CD8-positive, alpha-beta memory T cell (primary cell): ENCODE measurements around the gene ARHGAP9. TPM values are rescaled to one million over a fixed set of nuclear protein-coding genes. Genes with fewer than 3 reads are reported as not detected.
"Not testable (repeated sequence)": the region's sequence is repeated elsewhere in the genome, so short reads cannot be mapped to it uniquely, and the experiment has no call there.

Experiments
- CTCF ChIA-PET: fragments of 350-600 bp; sonication (Branson Sonifier 250); formaldehyde crosslinking; loops from one replicate; lab custom pipeline; 2021; ENCODE audit warnings: antibody characterized with exemption; lab: Charles Lee
- POLR2A ChIA-PET: fragments of 350-600 bp; sonication (Branson Sonifier 250); formaldehyde crosslinking; loops from one replicate; lab custom pipeline; 2021; ENCODE audit warnings: antibody characterized with exemption; lab: Charles Lee
- DNase-seq, 5 donors: peaks; one replicate each; pipeline versions ENCODE4 v3.0.0 to v3.0.0-alpha.2; 2020 to 2022; ENCODE audit warnings: mixed read lengths in 1 of 5
- H3K27ac ChIP-seq: one replicate; pipeline ENCODE4 v1.7.0; 2013; ENCODE audit warnings: low read depth, mild to moderate bottlenecking, low read length, moderate library complexity
- H3K27me3 ChIP-seq: 2 replicates; pipeline ENCODE4 v1.7.0; 2013; ENCODE audit warnings: low read length, mild to moderate bottlenecking; ENCODE audit not compliant: insufficient read depth, poor library complexity, severe bottlenecking
- H3K36me3 ChIP-seq: 2 replicates; pipeline ENCODE4 v1.7.0; 2013; ENCODE audit warnings: mild to moderate bottlenecking, low read length, moderate library complexity; ENCODE audit not compliant: insufficient read depth
- H3K4me1 ChIP-seq: 2 replicates; pipeline ENCODE4 v1.7.0; 2013; ENCODE audit warnings: mild to moderate bottlenecking, low read length, moderate library complexity; ENCODE audit not compliant: insufficient read depth
- H3K4me3 ChIP-seq: 2 replicates; pipeline ENCODE4 v1.7.0; 2013; ENCODE audit warnings: mild to moderate bottlenecking, low read length
- H3K9me3 ChIP-seq: 2 replicates; pipeline ENCODE4 v1.7.0; 2013; ENCODE audit warnings: mild to moderate bottlenecking, low read length
- H3K27ac Mint-ChIP-seq, 8 donors: one replicate each; pipeline ENCODE4 v1.8.0; 2020 to 2021; ENCODE audit warnings: mixed read lengths in 8 of 8, mild to moderate bottlenecking in 6 of 8, inconsistent platforms in 3 of 8, moderate library complexity in 3 of 8
- H3K27me3 Mint-ChIP-seq, 2 donors: one replicate each; pipeline ENCODE4 v1.8.0; 2020 to 2021; ENCODE audit warnings: mixed read lengths in 2 of 2, mild to moderate bottlenecking in 1 of 2, moderate library complexity in 1 of 2
- H3K36me3 Mint-ChIP-seq, 3 donors: one replicate each; pipeline ENCODE4 v1.8.0; 2020 to 2021; ENCODE audit warnings: mixed read lengths in 3 of 3, inconsistent platforms in 1 of 3, mild to moderate bottlenecking in 1 of 3
- H3K4me1 Mint-ChIP-seq, 3 donors: one replicate each; pipeline ENCODE4 v1.8.0; 2020 to 2021; ENCODE audit warnings: mixed read lengths in 3 of 3, inconsistent platforms in 1 of 3, mild to moderate bottlenecking in 1 of 3
- H3K4me3 Mint-ChIP-seq, 7 donors: one replicate each; pipeline ENCODE4 v1.8.0; 2020 to 2021; ENCODE audit warnings: mixed read lengths in 7 of 7, mild to moderate bottlenecking in 6 of 7, moderate library complexity in 4 of 7, inconsistent platforms in 2 of 7
- H3K9me3 Mint-ChIP-seq, 5 donors: one replicate each; pipeline ENCODE4 v1.8.0; 2020 to 2022; ENCODE audit warnings: mixed read lengths in 5 of 5, mild to moderate bottlenecking in 3 of 5, moderate library complexity in 2 of 5, inconsistent platforms in 1 of 5
- polyA plus RNA-seq: library from polyadenylated mRNA; unstranded; fragments of 300-500 nt; fragmentation: Illumina TruSeq; gene quantifications from one replicate; pipeline ENCODE4 v1.2.3, GENCODE V29; 2021
- total RNA-seq, 2 experiments: library from RNA; stranded (reverse); gene quantifications; one replicate each; pipeline ENCODE4 v1.2.3, GENCODE V29; 2021

The ARHGAP9 gene
- total and polyA plus RNA-seq, 3 experiments from 2014 or later: 116 to 181 (median 121) TPM

GRCh38 chr12:57498132-57498502 lies 18.5 kb upstream of the ARHGAP9 start:
- ChIA-PET CTCF (no interaction called here), POLR2A (no interaction called here)
- no peaks in the 10 kb centered on the region for H3K27me3 ChIP-seq
- H3K27ac Mint-ChIP-seq: peak overlapping the region in 3 of 8 donors; percentile 32 to 70 (median 43)
- peaks cover 14 to 72% (median 27%) of the 10 kb centered on the region in 3 donors for H3K36me3 Mint-ChIP-seq
- DNase-seq: no peak
- peaks cover 40% of the 10 kb centered on the region for H3K36me3 ChIP-seq
- no peak overlapping the region for H3K4me3 ChIP-seq
- H3K4me3 Mint-ChIP-seq: no peak overlapping the region
- H3K27me3 Mint-ChIP-seq: peaks cover 0 to 1% of the 10 kb centered on the region in 2 donors
- no peaks in the 10 kb centered on the region for H3K9me3 ChIP-seq
- no peak overlapping the region for H3K27ac ChIP-seq
- H3K4me1 ChIP-seq: no peaks in the 10 kb centered on the region
- no peaks in the 10 kb centered on the region for H3K9me3 Mint-ChIP-seq
- peaks cover 0 to 5% (median 0%) of the 10 kb centered on the region in 3 donors for H3K4me1 Mint-ChIP-seq

DNA sequence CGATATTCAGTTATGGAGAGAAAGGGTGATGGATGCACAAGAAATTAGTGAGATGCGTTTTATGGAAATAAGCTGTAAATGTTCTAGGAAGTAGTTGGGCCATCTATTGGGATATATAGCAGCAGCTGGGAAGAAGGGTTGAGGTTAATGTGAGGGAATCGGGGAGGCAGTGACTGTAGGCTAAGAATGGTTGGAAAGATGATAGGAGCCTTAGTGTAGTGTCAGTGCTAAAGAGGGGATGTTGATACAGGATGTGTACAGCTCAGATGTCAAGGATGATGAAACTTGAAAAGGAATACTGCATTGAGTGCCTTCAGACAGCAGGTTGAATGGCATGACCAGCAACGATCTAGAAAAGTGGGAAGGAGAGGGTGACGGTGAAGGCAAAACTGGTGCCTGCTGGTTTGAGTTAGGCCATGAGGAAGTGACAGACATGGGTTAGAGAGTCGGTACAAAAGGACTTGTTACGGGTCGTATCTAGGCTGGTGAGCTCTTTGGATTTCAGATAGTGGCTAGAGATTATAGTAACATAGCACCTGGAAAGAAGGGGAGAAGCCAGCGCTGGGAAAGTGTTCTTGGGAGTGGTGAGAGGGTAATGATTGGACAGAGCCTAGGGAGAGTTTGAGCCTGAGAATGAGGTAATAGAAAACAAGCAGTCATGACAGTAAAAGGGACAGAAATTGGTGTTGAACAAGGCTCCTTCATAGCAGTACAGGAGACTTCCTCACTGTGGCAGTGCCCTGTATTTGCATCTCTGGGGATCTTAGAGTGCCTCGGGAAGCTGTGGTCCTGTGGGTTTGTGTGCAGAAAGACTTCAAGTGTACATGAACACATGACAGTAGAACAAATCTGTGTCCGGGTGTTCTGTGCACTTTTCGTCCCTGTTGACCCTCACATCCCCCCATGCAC lies 17.8 kb upstream of the ARHGAP9 start:
- CTCF ChIA-PET: interaction anchor here (1.0 to 1.2 kb wide), 2 partner anchors 35 to 96 kb away, joined by 3 read pairs; no protein-coding TSS in a partner anchor
- no peak overlapping the region for H3K4me3 Mint-ChIP-seq
- no peak overlapping the region for H3K4me3 ChIP-seq
- H3K36me3 Mint-ChIP-seq: peaks cover 19 to 75% (median 28%) of the 10 kb centered on the region in 3 donors
- H3K9me3 ChIP-seq: no peaks in the 10 kb centered on the region
- peaks cover 0 to 5% (median 5%) of the 10 kb centered on the region in 3 donors for H3K4me1 Mint-ChIP-seq
- no peak overlapping the region for H3K27ac ChIP-seq
- H3K27me3 Mint-ChIP-seq: no peaks in the 10 kb centered on the region
- no peaks in the 10 kb centered on the region for H3K4me1 ChIP-seq
- POLR2A ChIA-PET: no interaction called here
- peak overlapping the region in 6 of 8 donors; percentile 7 to 66 (median 52) for H3K27ac Mint-ChIP-seq
- H3K36me3 ChIP-seq: peaks cover 43% of the 10 kb centered on the region
- no peaks in the 10 kb centered on the region for H3K27me3 ChIP-seq
- no peak for DNase-seq
- H3K9me3 Mint-ChIP-seq: no peaks in the 10 kb centered on the region

DNA sequence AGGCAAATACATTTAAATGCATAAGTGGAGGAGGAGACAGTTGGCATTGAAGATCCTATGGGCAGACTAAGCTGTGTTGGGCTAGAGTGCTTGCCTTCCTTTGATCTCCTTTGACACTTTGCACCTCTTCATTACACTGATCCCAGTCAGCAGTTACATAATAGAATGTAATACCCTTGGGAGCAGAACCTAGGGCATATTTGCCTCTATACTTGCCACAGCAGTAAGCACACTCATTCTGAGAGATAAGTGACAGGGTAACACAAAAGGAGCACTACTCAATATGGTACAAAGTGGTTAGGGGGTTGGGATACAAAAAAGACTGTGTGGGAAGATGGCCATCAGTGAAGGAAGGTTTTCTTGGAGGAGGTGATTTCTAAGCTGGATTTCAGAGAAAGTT lies 17.2 kb upstream of the ARHGAP9 start:
- no peak for DNase-seq
- Mint-ChIP-seq H3K4me3 (no peak overlapping the region), H3K27ac (peak overlapping the region in 5 of 8 donors; percentile 1 to 66 (median 7)), H3K27me3 (no peaks in the 10 kb centered on the region), H3K9me3 (no peaks in the 10 kb centered on the region), H3K4me1 (peaks cover 0 to 5% (median 3%) of the 10 kb centered on the region in 3 donors), H3K36me3 (peaks cover 19 to 75% (median 27%) of the 10 kb centered on the region in 3 donors)
- H3K27me3 ChIP-seq: no peaks in the 10 kb centered on the region
- no peak overlapping the region for H3K27ac ChIP-seq
- H3K4me1 ChIP-seq: no peaks in the 10 kb centered on the region
- POLR2A ChIA-PET: no interaction called here
- no peak overlapping the region for H3K4me3 ChIP-seq
- peaks cover 43% of the 10 kb centered on the region for H3K36me3 ChIP-seq
- H3K9me3 ChIP-seq: no peaks in the 10 kb centered on the region
- CTCF ChIA-PET: interaction anchor here (1.0 to 1.2 kb wide), 2 partner anchors 35 to 97 kb away, joined by 3 read pairs; no protein-coding TSS in a partner anchor

DNA sequence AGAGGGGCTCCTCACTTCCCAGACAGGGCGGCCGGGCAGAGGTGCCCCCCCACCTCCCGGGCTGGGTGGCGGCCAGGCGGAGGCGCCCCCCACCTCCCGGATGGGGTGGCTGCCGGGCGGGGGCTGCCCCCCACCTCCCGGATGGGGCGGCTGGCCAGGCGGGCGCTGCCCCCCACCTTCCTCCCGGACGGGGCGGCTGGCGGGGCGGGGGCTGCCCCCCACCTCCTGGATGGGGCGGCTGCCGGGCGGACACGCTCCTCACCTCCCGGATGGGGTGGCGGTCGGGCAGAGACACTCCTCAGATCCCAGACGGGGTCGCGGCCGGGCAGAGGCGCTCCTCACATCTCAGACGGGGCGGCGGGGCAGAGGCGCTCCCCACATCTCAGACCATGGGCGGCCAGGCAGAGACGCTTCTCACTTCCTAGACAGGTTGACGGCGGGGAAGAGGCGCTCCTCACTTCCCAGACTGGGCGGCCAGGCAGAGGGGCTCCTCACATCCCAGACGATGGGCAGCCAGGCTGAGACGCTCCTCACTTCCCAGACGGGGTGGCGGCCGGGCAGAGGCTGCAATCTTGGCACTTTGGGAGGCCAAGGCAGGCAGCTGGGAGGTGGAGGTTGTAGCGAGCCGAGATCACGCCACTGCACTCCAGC lies 15.5 kb upstream of the ARHGAP9 start:
- H3K27me3 Mint-ChIP-seq, H3K4me3 Mint-ChIP-seq, H3K27me3 ChIP-seq, DNase-seq, CTCF ChIA-PET, POLR2A ChIA-PET, H3K9me3 ChIP-seq, H3K4me3 ChIP-seq, H3K9me3 Mint-ChIP-seq, H3K27ac ChIP-seq, H3K4me1 ChIP-seq, H3K4me1 Mint-ChIP-seq: not testable (repeated sequence)
- Mint-ChIP-seq H3K36me3 (peaks cover 10 to 76% (median 24%) of the 10 kb centered on the region in 3 donors), H3K27ac (peak overlapping the region in 1 of 8 donors; percentile 54)
- peaks cover 45% of the 10 kb centered on the region for H3K36me3 ChIP-seq

DNA sequence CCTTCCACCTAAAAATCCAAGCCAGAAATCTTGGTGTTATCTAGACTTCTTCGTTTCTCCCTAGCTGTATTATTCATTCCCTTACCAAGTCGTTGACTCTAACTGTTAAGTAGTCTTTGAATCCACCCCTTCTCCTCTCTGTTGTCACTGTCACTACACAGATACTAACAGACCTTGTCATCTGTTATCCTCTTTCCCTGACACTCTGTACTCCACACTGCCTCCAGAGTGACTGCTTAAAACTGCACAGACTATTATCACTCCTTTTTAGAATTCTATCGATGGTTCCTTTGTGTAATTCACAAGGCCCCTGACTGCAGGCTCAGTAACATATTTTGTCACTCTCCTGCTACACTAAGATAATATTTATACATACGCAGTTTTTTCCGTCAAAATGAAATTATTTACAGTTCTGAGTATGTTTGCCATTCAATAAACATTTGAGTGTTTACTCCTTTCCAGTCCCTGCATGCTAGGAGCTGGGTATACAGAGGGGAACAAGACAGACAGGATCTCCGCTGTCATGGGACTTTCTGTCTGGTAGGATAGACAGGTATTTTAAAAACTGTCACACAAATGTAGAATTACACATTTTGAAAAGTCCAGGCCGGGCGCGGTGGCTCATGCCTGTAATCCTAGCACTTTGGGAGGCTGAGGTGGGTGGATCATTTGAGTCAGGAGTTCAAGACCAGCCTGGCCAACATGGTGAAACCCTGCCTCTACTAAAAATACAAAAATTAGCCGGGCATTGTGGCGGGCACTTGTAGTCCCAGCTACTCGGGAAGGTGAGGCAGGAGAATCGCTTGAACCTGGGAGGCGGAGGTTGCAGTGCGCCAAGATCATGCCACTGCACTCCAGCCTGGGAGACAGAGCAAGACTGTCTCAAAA lies 12.0 kb upstream of the ARHGAP9 start:
- peaks cover 19% of the 10 kb centered on the region for H3K4me1 ChIP-seq
- no peak for DNase-seq
- Mint-ChIP-seq H3K4me3 (peak overlapping the region in 2 of 7 donors; percentile 16 to 84), H3K27ac (peak overlapping the region in 6 of 8 donors; percentile 2 to 80 (median 35)), H3K27me3 (no peaks in the 10 kb centered on the region), H3K9me3 (no peaks in the 10 kb centered on the region), H3K4me1 (peaks cover 27 to 39% (median 30%) of the 10 kb centered on the region in 3 donors), H3K36me3 (peaks cover 5 to 68% (median 14%) of the 10 kb centered on the region in 3 donors)
- peaks cover 35% of the 10 kb centered on the region for H3K36me3 ChIP-seq
- ChIA-PET CTCF (interaction anchor here (0.7 to 1.4 kb wide), 3 partner anchors 9 to 33 kb away, joined by 3 read pairs; partner anchors contain the start of gene GLI1), POLR2A (no interaction called here)
- no peak overlapping the region for H3K27ac ChIP-seq
- H3K27me3 ChIP-seq: no peaks in the 10 kb centered on the region
- no peaks in the 10 kb centered on the region for H3K9me3 ChIP-seq
- no peak overlapping the region for H3K4me3 ChIP-seq

- peaks cover 33% of the 10 kb centered on the region for H3K36me3 ChIP-seq
- Mint-ChIP-seq H3K36me3 (peaks cover 5 to 57% (median 14%) of the 10 kb centered on the region in 3 donors), H3K9me3 (no peaks in the 10 kb centered on the region), H3K27ac (peak overlapping the region in 1 of 8 donors; percentile 22), H3K4me3 (peak overlapping the region in 2 of 7 donors; percentile 19 to 34), H3K27me3 (no peaks in the 10 kb centered on the region), H3K4me1 (peaks cover 27 to 39% (median 30%) of the 10 kb centered on the region in 3 donors)
- H3K4me1 ChIP-seq: peaks cover 19% of the 10 kb centered on the region
- ChIA-PET CTCF (interaction anchor here (1.4 to 4.8 kb wide), 4 partner anchors 8 to 31 kb away, joined by 3 to 22 read pairs (median 4); partner anchors contain the start of gene GLI1), POLR2A (interaction anchor here (1.1 kb wide), 1 partner anchor 27 kb away, joined by 3 read pairs; no protein-coding TSS in a partner anchor)
- H3K4me3 ChIP-seq: no peak overlapping the region
- H3K27me3 ChIP-seq: no peaks in the 10 kb centered on the region
- no peaks in the 10 kb centered on the region for H3K9me3 ChIP-seq
- DNase-seq: no peak
- H3K27ac ChIP-seq: no peak overlapping the region
These were observed 10.5 kb upstream of the ARHGAP9 start for GRCh38 chr12:57490126-57490525.

DNA sequence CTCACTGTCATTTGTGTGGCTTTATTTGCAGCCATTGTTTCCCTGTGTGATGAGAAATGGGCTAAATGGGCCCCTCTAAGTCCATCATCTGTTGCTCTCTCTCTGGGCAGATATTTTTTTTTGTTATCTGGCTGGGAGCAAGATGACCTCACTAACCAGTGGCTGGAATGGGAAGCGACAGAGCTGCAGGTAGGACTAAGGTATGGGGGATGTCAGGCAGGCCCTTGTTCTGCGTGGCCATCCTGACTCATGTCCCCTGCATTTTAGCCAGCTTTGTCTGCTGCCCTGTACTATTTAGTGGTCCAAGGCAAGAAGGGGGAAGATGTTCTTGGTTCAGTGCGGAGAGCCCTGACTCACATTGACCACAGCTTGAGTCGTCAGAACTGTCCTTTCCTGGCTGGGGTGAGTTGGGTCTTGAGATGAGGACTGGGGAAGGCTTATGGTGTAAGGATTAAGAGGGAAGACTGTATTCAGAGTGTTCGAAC lies 9.5 kb upstream of the ARHGAP9 start:
- Mint-ChIP-seq H3K27me3 (no peaks in the 10 kb centered on the region), H3K36me3 (peaks cover 5 to 52% (median 14%) of the 10 kb centered on the region in 3 donors), H3K4me1 (peaks cover 27 to 39% (median 30%) of the 10 kb centered on the region in 3 donors), H3K9me3 (no peaks in the 10 kb centered on the region), H3K4me3 (peak overlapping the region; percentile 93 to 99 (median 97)), H3K27ac (peak overlapping the region in 7 of 8 donors; percentile 15 to 99 (median 96))
- Histone ChIP-seq H3K36me3 (peaks cover 33% of the 10 kb centered on the region), H3K27me3 (no peaks in the 10 kb centered on the region), H3K9me3 (no peaks in the 10 kb centered on the region), H3K4me1 (peaks cover 19% of the 10 kb centered on the region), H3K27ac (peak overlapping the region; percentile 71), H3K4me3 (peak overlapping the region; percentile 86)
- CTCF ChIA-PET: interaction anchor here (2.2 to 4.8 kb wide), 2 partner anchors 12 to 15 kb away, joined by 4 to 22 read pairs; no protein-coding TSS in a partner anchor
- DNase-seq: no peak
- POLR2A ChIA-PET: interaction anchor here (0.7 to 1.1 kb wide), 2 partner anchors 28 to 34 kb away, joined by 3 read pairs; partner anchors contain the start of gene INHBE
